ENCODE results near the gene LRRC39. TPM values are rescaled to one million over a fixed set of nuclear protein-coding genes. Genes with fewer than 3 reads are reported as not detected.

Gene LRRC39
- total and polyA plus RNA-seq, 3 donors from 2014 or later, result 2.9 to 15.6 (median 4.6) TPM

- DNase-seq, result no peak
- Histone ChIP-seq H3K27ac (no peak overlapping the region), H3K4me3 (no peak overlapping the region), H3K27me3 (no peaks in the 10 kb centered on the region), H3K36me3 (ENCODE audit: low read depth, missing control alignments) (no peaks in the 10 kb centered on the region), H3K4me1 (no peaks in the 10 kb centered on the region), H3K9me3 (no peaks in the 10 kb centered on the region)
- no peak for TF ChIP-seq CTCF (IDR thresholded peaks at IDR 0.05)
- no peak for TF ChIP-seq POLR2A (IDR thresholded peaks at IDR 0.05)
- 54 to 74% methylated on average over 1 of the region's 1 CpG for WGBS, 2 donors
- intact Hi-C loops (cut with DNase I; ENCODE audit: low total_unique reads), result no loop called here
These were observed 55.9 kb downstream of the LRRC39 start for GRCh38 chr1:100122177-100122576.

GRCh38 chr1:100115524-100115923 lies 62.5 kb downstream of the LRRC39 start:
- WGBS, 2 donors, result 92 to 99% methylated on average over 4 of the region's 4 CpGs

GRCh38 chr1:100109554-100110066 lies 68.4 kb downstream of the LRRC39 start:
- H3K27ac ChIP-seq, result no peak overlapping the region
- no peaks in the 10 kb centered on the region for H3K4me1 ChIP-seq
- intact Hi-C loops (cut with DNase I; ENCODE audit: low total_unique reads), result no loop called here
- DNase-seq, result no peak
- no peaks in the 10 kb centered on the region for H3K27me3 ChIP-seq
- no peaks in the 10 kb centered on the region for H3K9me3 ChIP-seq
- TF ChIP-seq CTCF (IDR thresholded peaks at IDR 0.05) (no peak), POLR2A (IDR thresholded peaks at IDR 0.05) (no peak)
- no peak overlapping the region for H3K4me3 ChIP-seq
- H3K36me3 ChIP-seq (ENCODE audit: low read depth, missing control alignments), result no peaks in the 10 kb centered on the region

More at GRCh38 chr1:100115524-100115923, 62.5 kb downstream of the LRRC39 start:
- Histone ChIP-seq H3K4me3 (no peak overlapping the region), H3K36me3 (ENCODE audit: low read depth, missing control alignments) (no peaks in the 10 kb centered on the region), H3K27me3 (no peaks in the 10 kb centered on the region), H3K9me3 (no peaks in the 10 kb centered on the region), H3K4me1 (no peaks in the 10 kb centered on the region), H3K27ac (no peak overlapping the region)
- no peak for DNase-seq
- TF ChIP-seq POLR2A (IDR thresholded peaks at IDR 0.05) (no peak), CTCF (IDR thresholded peaks at IDR 0.05) (no peak)
- intact Hi-C loops (cut with DNase I; ENCODE audit: low total_unique reads), result no loop called here

GRCh38 chr1:100107696-100108095 lies 70.4 kb downstream of the LRRC39 start:
- no peaks in the 10 kb centered on the region for H3K36me3 ChIP-seq (ENCODE audit: low read depth, missing control alignments)
- no peak overlapping the region for H3K4me3 ChIP-seq
- H3K27me3 ChIP-seq, result no peaks in the 10 kb centered on the region
- intact Hi-C loops (cut with DNase I; ENCODE audit: low total_unique reads), result no loop called here
- WGBS, 2 donors, result 63 to 73% methylated on average over 4 of the region's 4 CpGs
- TF ChIP-seq POLR2A (IDR thresholded peaks at IDR 0.05) (no peak), CTCF (IDR thresholded peaks at IDR 0.05) (no peak)
- H3K9me3 ChIP-seq, result no peaks in the 10 kb centered on the region
- H3K4me1 ChIP-seq, result no peaks in the 10 kb centered on the region
- H3K27ac ChIP-seq, result peak overlapping the region in 1 of 2 donors; percentile 3
- no peak for DNase-seq

- Histone ChIP-seq H3K4me3 (no peak overlapping the region), H3K4me1 (no peaks in the 10 kb centered on the region), H3K27me3 (no peaks in the 10 kb centered on the region), H3K27ac (no peak overlapping the region), H3K9me3 (no peaks in the 10 kb centered on the region), H3K36me3 (ENCODE audit: low read depth, missing control alignments) (no peaks in the 10 kb centered on the region)
- DNase-seq, result no peak
- WGBS, 2 donors, result 85 to 88% methylated on average over 2 of the region's 2 CpGs
- TF ChIP-seq CTCF (IDR thresholded peaks at IDR 0.05) (no peak), POLR2A (IDR thresholded peaks at IDR 0.05) (no peak)
- intact Hi-C loops (cut with DNase I; ENCODE audit: low total_unique reads), result no loop called here
These were observed 76.5 kb downstream of the LRRC39 start for GRCh38 chr1:100101564-100101963.

All from testis (tissue), 3 donors.